ENCODE measurements around the gene METTL2B.
"Not testable (repeated sequence)": the region's sequence is repeated elsewhere in the genome, so short reads cannot be mapped to it uniquely, and the experiment has no call there.

Gene METTL2B

DNA sequence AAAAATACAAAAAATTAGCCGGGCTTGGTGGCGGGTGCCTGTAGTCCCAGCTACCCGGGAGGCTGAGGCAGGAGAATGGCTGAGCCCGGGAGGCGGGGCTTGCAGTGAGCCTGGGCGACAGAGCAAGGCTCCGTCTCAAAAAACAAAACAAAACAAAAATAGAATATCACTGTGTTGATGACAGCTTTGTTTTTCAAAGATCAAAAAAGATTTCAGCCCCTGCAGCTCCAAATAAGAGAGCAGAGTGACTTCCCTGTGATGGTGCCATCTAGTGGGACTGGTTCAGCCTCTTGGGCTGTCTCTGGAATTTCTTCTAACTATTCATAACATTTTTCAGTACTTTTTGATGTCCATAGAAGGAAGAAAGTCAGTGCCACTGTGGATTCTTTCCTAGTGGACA lies 60.9 kb downstream of the METTL2B start:
- TF ChIP-seq, protein P1, sequence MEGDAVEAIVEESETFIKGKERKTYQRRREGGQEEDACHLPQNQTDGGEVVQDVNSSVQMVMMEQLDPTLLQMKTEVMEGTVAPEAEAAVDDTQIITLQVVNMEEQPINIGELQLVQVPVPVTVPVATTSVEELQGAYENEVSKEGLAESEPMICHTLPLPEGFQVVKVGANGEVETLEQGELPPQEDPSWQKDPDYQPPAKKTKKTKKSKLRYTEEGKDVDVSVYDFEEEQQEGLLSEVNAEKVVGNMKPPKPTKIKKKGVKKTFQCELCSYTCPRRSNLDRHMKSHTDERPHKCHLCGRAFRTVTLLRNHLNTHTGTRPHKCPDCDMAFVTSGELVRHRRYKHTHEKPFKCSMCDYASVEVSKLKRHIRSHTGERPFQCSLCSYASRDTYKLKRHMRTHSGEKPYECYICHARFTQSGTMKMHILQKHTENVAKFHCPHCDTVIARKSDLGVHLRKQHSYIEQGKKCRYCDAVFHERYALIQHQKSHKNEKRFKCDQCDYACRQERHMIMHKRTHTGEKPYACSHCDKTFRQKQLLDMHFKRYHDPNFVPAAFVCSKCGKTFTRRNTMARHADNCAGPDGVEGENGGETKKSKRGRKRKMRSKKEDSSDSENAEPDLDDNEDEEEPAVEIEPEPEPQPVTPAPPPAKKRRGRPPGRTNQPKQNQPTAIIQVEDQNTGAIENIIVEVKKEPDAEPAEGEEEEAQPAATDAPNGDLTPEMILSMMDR (IDR thresholded peaks at IDR 0.05; ENCODE audit: low read depth, low read length) = peak; percentile 42; the same call in 1 of the 2 replicates
- not testable (repeated sequence) for H3K4me1 ChIP-seq; H3K4me3 ChIP-seq (ENCODE audit: low read depth, low read length); H3K9me3 ChIP-seq; H3K36me3 ChIP-seq; DNase-seq; H3K27me3 ChIP-seq

DNA sequence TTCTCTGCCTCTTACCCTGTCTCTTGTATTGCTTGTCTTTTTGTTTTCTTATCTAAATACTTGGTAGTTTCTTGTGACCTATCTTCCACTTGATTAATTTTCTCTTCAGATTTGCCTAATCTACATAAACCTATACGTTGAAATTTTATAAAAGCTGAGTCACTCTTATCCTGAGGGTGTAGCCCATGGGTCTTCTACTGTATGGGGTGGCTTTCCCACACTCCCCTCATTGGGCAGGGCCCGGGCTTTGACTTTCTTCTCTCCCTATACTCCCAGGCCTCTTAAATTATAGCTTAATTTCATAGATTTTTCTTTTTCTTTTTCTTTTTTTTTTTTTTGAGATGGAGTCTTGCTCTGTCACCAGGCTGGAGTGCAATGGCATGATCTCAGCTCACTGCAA lies 66.0 kb downstream of the METTL2B start:
- not testable (repeated sequence) for H3K4me3 ChIP-seq (ENCODE audit: low read depth, low read length); H3K4me1 ChIP-seq; H3K27me3 ChIP-seq; H3K9me3 ChIP-seq; DNase-seq
- H3K36me3 ChIP-seq = peaks cover 12% of the 10 kb centered on the region

DNA sequence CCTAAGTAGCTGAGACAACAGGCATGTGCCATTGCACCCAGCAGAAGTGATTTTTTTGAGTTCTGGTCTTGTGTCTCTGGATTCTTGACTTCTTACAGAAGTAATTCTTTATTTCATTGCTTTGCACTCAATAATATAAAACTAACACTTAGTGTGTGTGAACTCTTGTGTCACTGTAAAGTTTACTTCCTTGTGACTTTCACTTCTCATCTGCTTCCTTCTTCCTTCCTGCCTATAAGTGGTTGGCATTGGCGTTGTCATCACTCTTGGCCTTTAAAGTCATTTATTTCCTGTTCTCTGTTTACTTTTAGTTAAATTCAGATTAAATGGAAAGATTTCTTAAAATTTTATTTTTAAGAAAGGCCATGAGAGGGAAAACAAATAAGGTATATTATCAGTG lies 66.8 kb downstream of the METTL2B start:
- H3K9me3 ChIP-seq; H3K27me3 ChIP-seq; H3K4me1 ChIP-seq; DNase-seq; H3K4me3 ChIP-seq (ENCODE audit: low read depth, low read length): not testable (repeated sequence)
- H3K36me3 ChIP-seq = peaks cover 19% of the 10 kb centered on the region

DNA sequence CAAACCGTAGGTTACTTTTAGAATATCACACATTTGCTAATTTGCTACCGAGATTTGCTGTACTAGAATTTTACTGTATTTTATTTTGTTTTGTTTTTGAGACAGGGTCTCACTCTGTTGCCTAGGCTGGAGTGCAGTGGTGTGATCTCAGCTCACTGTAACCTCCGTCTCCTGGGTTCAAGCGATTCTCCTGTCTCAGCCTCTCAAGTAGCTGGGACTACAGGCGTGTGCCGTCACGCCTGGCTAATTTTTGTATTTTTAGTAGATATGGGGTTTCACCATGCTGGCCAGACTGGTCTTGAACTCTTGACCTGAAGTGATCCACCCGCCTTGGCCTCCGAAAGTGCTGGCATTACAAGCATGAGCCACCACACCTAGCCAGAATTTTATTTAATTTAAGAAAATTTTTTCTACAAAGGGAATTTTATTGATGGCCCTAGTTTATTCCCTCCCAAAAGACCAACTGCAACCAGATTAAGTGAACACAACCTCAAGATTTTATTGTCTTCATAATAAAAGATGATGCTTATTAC lies 69.8 kb downstream of the METTL2B start:
- not testable (repeated sequence) for H3K4me3 ChIP-seq (ENCODE audit: low read depth, low read length); H3K9me3 ChIP-seq; DNase-seq; H3K4me1 ChIP-seq; H3K27me3 ChIP-seq
- H3K36me3 ChIP-seq = peaks cover 16% of the 10 kb centered on the region

DNA sequence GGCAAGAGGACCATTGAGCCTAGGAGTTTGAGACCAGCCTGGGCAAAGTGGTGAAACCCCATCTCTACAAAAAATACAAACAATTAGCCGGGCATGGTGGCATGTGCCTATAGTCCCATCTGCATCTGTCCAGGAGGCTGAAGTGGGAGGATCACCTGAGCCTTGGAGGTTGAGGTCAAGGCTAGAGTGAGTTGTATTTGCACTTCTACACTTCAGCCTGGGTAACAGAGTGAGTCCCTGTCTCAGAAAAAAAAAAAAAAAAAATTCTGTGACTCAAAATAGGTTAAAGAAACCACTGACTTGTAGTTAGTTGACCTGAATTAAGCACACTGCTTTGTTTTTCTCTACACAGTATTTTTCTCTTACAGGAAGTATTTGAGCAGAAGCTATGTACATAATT lies 74.4 kb downstream of the METTL2B start:
- TF ChIP-seq, protein P1 (IDR thresholded peaks at IDR 0.05; ENCODE audit: low read depth, low read length) = no peak
- H3K27me3 ChIP-seq = no peaks in the 10 kb centered on the region

DNA sequence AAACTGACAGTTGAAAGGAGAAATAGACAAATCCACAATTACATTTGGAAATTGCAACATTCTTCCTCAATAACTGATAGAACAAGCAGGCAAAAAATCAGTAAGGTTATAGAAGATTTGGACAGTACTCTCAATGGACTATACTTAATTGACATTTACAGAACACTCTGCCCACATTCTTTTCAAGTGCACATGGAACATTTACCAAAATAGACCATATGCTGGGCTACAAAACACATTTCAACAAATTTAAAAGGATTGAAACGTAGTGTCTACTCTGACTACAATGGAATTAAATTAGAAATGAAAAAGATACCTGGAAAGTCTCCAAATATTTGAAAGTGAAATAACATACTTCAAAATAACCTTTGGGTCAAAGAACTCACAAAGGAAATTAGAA lies 77.8 kb downstream of the METTL2B start:
- not testable (repeated sequence) for H3K36me3 ChIP-seq

More for the DNA sequence above, 74.4 kb downstream of the METTL2B start:
- Histone ChIP-seq H3K36me3 (peaks cover 16% of the 10 kb centered on the region), H3K9me3 (no peaks in the 10 kb centered on the region), H3K4me1 (no peaks in the 10 kb centered on the region), H3K4me3 (ENCODE audit: low read depth, low read length) (no peak overlapping the region)
- DNase-seq = no peak

More for the DNA sequence above, 77.8 kb downstream of the METTL2B start:
- H3K4me3 ChIP-seq (ENCODE audit: low read depth, low read length); DNase-seq; H3K4me1 ChIP-seq; H3K9me3 ChIP-seq; H3K27me3 ChIP-seq: not testable (repeated sequence)

Measured in BE2C (cell line).